ENCODE measurements around the gene NR2E1. TPM values are rescaled to one million over a fixed set of nuclear protein-coding genes. Genes with fewer than 3 reads are reported as not detected.

NR2E1 gene
- total and polyA plus RNA-seq, 10 donors = not detected

GRCh38 chr6:108127826-108128225 is 38.0 kb upstream of the NR2E1 start:
- Histone ChIP-seq H3K27ac (no peak overlapping the region), H3K4me3 (no peak overlapping the region), H3K27me3 (replicated peaks in 1 of 7) (peaks cover 0 to 99% (median 24%) of the 10 kb centered on the region in 7 donors), H3K9me3 (no peaks in the 10 kb centered on the region), H3K4me1 (peaks cover 0 to under 1% (median 0%) of the 10 kb centered on the region in 6 donors), H3K36me3 (no peaks in the 10 kb centered on the region)
- WGBS, 5 donors = 72 to 94% (median 84%) methylated on average over 2 of the region's 2 CpGs
- TF ChIP-seq POLR2A (IDR thresholded peaks at IDR 0.05) = no peak
- no peak for TF ChIP-seq POLR2AphosphoS5 (IDR thresholded peaks at IDR 0.05)
- TF ChIP-seq CTCF (IDR thresholded peaks at IDR 0.05 in 8 of 11, conservative IDR thresholded peaks at IDR 0.05 in 3 of 11) = no peak
- intact Hi-C loops (cut with DNase I; ENCODE audit: low total_unique reads) = no loop called here
- DNase-seq = no peak

GRCh38 chr6:108130262-108130661 is 35.6 kb upstream of the NR2E1 start:
- Histone ChIP-seq H3K36me3 (no peaks in the 10 kb centered on the region), H3K4me1 (peaks cover 0 to 24% (median 19%) of the 10 kb centered on the region in 6 donors), H3K27ac (no peak overlapping the region), H3K4me3 (no peak overlapping the region), H3K9me3 (no peaks in the 10 kb centered on the region), H3K27me3 (replicated peaks in 1 of 7) (peaks cover 0 to 99% (median 30%) of the 10 kb centered on the region in 7 donors)
- intact Hi-C loops (cut with DNase I; ENCODE audit: low total_unique reads) = no loop called here
- TF ChIP-seq POLR2A (IDR thresholded peaks at IDR 0.05) (no peak), CTCF (IDR thresholded peaks at IDR 0.05 in 8 of 11, conservative IDR thresholded peaks at IDR 0.05 in 3 of 11) (no peak), POLR2AphosphoS5 (IDR thresholded peaks at IDR 0.05) (no peak)
- no peak for DNase-seq

- no peak for TF ChIP-seq POLR2AphosphoS5 (IDR thresholded peaks at IDR 0.05)
- Histone ChIP-seq H3K27ac (no peak overlapping the region), H3K4me1 (peaks cover 0 to 24% (median 19%) of the 10 kb centered on the region in 6 donors), H3K4me3 (no peak overlapping the region), H3K9me3 (no peaks in the 10 kb centered on the region), H3K36me3 (no peaks in the 10 kb centered on the region), H3K27me3 (replicated peaks in 1 of 7) (peaks cover 0 to 99% (median 44%) of the 10 kb centered on the region in 7 donors)
- WGBS, 5 donors = 34 to 53% (median 51%) methylated on average over 4 of the region's 4 CpGs
- intact Hi-C loops (cut with DNase I; ENCODE audit: low total_unique reads) = no loop called here
- DNase-seq = no peak
These were observed 33.0 kb upstream of the NR2E1 start for GRCh38 chr6:108132863-108133262.

GRCh38 chr6:108133594-108134179 is 32.1 kb upstream of the NR2E1 start:
- Histone ChIP-seq H3K27ac (peak overlapping the region in 2 of 8 donors; percentile 44 to 50), H3K9me3 (no peaks in the 10 kb centered on the region), H3K4me3 (peak overlapping the region; percentile 22 to 64 (median 34)), H3K4me1 (peaks cover 0 to 24% (median 19%) of the 10 kb centered on the region in 6 donors), H3K27me3 (replicated peaks in 1 of 7) (peaks cover 0 to 99% (median 38%) of the 10 kb centered on the region in 7 donors), H3K36me3 (no peaks in the 10 kb centered on the region)
- intact Hi-C loops (cut with DNase I; ENCODE audit: low total_unique reads) = no loop called here
- WGBS, 5 donors = 2 to 4% (median 3%) methylated on average over 22 to 36 of the region's 36 CpGs
- DNase-seq = peak; percentile 86
- no peak for TF ChIP-seq CTCF (IDR thresholded peaks at IDR 0.05 in 8 of 11, conservative IDR thresholded peaks at IDR 0.05 in 3 of 11)
- TF ChIP-seq POLR2AphosphoS5 (IDR thresholded peaks at IDR 0.05) = peak in 2 of 3 donors; percentile 30 to 56

All from spleen (tissue), 11 donors.